Ishikawa (cell line): ENCODE data around the gene CEACAM20.

Experiments used
- CEBPB ChIP-seq: IDR thresholded peaks from 2 replicates; pipeline ENCODE4 v1.6.1; 2012
- TAF1 ChIP-seq: IDR thresholded peaks from 2 replicates; pipeline ENCODE4 v1.6.1; 2012; ENCODE audit warnings: low read depth, mild to moderate bottlenecking

DNA sequence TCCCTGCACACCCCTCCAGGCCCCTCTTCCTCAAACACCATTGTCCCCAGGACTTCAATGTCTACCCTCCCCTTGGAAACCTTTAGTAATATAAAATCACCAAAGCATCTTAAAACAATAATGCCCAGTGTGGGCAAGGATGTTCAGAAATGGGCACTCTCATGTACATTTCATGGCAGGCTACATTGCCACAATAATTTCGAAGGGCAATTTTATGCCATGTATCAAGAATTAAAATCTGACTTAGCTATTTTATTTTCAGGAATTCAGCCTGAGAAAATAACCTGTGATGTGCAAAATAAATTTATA lies 48.0 kb upstream of the CEACAM20 start:
- TF ChIP-seq TAF1 (no peak), CEBPB (no peak)
